HG03354 (cell line): Measurements from ENCODE around the gene BCL10.

ENCODE experiments used
- ATAC-seq: cut with Tn5 transposase; IDR thresholded peaks from one replicate; pipeline ENCODE4 v1.9.1; 2021; ENCODE audit warnings: mild to moderate bottlenecking; ENCODE audit not compliant: unreplicated experiment, poor library complexity, severe bottlenecking

The BCL10 gene

DNA sequence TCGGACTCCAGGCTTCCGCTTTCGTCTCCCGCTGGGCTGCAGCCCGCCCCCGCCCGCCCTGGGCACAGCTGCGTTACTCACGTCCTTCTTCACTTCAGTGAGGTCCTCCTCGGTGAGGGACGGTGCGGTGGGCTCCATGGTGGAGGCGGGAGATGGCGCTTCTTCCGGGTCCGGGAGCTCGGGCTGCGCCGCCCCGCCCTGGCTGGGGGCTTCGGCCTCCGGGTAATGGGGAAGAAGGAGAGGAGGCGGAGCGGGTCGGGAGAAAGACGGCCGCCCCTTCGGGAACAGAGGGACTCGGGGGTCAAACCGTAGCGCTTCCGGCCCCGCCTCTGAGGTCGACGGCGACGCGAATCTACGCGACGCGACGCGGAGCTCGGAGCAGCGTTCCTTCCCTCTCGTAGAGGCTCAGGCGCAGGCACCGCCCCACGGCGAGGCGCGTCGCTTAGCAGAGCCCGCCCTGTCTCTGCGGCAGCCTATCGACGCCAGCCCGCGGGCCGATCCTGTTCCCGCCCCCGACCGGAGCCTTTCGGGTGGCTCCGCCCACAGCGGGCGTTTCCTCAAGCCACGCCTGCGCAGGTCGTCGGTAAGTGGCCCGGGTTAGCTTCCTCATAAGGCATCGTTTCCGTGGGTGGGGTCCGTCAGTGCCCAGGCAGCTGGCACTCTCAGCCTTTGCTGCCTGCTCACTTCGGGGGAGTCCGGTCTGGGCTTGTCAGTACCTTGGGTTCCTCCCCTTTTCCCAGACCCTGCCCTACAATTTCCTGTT lies at the start of gene BCL10:
BCL10 (minus strand) TSS at position 418 of the 763 bp plus-strand sequence; CDS start at position 138, 280 bp downstream.
- peak; percentile 97 for ATAC-seq

GRCh38 chr1:85325920-85326319 lies 49.5 kb upstream of the BCL10 start:
- no peak for ATAC-seq

DNA sequence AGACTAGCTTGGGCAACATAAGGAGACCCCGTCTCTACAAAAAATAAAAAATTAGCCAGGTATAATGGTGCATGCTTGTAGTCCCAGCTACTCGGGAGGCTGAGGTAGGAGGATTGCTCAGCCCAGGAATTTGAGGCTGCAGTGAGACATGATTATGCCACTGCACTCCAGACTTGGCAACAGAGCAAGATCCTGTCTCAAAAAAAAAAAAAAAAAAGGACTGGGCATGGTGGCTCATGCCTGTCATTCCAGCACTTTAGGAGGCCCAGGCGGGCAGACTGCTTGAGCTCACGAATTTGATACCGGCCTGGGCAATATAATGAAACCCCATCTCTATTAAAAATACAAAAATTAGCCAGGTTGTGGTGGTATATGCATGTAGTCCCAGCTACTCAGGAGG lies 47.3 kb upstream of the BCL10 start:
- ATAC-seq: no peak

DNA sequence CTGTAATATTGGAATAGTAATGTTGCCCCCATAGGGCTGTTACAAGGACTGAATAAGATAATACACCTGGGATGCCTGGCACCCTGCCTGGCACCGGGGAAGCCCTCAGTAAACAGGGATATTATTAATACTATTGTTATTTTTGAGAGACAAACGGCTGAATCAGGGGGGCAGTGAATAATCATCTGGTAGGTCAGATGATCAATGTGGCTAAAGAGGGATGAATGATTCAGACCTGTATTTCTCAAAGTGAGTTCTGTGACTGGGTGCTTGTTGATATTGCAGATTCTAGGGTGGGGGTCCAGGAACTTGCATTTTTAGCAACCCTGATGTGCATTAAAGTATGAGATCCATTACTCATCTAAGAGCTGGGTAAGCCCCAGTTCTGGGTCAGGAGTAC lies 46.2 kb upstream of the BCL10 start:
- no peak for ATAC-seq

GRCh38 chr1:85321237-85321964 lies 45.0 kb upstream of the BCL10 start:
- no peak for ATAC-seq

- ATAC-seq: no peak
These were observed 44.1 kb upstream of the BCL10 start for GRCh38 chr1:85320371-85321131.

DNA sequence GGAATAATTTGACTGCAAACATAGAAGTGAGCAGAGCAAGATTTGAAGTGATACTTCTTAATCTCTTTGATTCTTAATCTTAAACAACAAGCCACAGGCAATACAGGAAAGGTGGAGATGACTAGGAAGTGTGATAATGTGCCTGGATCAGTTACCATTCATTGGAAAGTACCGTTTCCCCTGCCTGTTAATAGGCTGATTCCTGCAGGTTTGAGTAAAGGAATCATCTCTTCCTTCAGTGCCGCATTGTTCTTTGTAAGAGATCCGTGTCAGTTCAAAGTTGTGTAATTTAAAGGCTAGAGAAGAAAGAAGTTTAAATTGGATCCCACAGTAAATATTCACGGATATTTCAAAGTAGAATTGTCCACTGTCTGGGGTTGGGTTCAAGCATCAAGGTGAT lies 43.5 kb upstream of the BCL10 start:
- no peak for ATAC-seq

GRCh38 chr1:85319491-85319890 lies 43.1 kb upstream of the BCL10 start:
- ATAC-seq: no peak

- ATAC-seq: no peak
These were observed 41.8 kb upstream of the BCL10 start for GRCh38 chr1:85318217-85318616.

- no peak for ATAC-seq
These were observed 41.1 kb upstream of the BCL10 start for GRCh38 chr1:85317560-85317959.

- no peak for ATAC-seq
These were observed 39.9 kb upstream of the BCL10 start for GRCh38 chr1:85316321-85316720.

- no peak for ATAC-seq
These were observed 39.4 kb upstream of the BCL10 start for GRCh38 chr1:85315789-85316188.

DNA sequence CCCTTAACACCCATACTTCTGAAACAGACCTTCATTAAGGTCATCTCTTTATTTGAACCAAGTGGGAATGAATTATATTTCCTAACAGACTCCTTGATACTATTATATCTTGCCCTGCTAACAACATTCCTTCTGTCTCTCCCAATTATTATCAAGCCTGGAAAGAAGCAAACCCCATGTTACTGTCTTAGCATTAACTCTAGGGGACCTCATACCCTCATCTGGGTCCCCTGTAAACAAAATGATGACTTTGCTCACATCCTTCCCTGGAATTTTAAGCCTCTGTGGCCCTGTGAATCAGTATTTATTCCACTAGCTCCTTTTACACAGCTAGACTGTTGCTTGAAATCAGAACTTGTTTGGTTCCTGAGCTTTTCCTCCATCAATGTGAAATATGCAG lies 38.3 kb upstream of the BCL10 start:
- no peak for ATAC-seq

- ATAC-seq: no peak
These were observed 37.7 kb upstream of the BCL10 start for GRCh38 chr1:85313888-85314696.

- ATAC-seq: no peak
These were observed 35.4 kb upstream of the BCL10 start for GRCh38 chr1:85311818-85312217.

DNA sequence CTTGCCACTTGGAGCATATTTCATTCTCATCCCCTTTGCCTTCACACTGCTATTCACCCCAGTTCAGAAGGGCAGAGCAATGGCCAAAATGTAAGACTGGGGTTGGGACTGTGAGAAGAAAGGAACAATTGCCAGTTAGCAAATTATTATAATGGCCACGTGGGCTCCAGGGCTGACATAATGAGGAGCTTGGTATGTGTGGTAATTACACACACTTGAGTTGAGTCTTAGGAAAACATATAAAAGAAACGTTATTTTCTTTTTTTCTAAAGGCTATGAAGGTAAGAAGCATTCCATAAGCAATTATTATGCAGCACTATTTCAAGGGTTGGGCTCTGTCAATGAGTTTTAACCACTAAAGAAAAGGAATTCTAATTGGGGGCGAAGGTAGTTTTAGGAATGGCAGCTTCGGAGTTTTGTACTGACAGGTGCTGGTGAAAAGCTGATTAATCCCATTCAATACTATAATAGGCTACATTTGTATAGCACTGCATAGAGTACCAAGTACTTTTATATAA lies 32.5 kb upstream of the BCL10 start:
- no peak for ATAC-seq

GRCh38 chr1:85307987-85308832 lies 31.8 kb upstream of the BCL10 start:
- ATAC-seq: peak; percentile 97

DNA sequence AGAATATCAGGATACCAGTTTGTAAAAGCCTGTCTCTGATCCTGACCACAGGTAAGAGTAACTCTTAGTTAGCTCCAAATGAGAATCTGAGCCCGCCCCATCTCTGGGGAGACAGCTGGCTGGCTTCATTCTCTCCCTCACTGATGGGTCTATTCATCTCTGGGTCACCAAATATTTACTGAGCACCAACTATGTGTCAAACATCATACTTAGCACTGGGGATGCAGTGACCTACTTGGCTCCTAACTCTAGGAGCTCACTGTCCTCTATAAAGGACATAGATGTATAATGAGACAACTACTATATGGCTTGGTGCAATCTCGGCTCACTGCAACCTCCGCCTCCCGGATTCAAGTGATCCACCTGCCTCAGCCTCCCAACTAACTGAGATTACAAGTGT lies 29.8 kb upstream of the BCL10 start:
- no peak for ATAC-seq
